Mesendoderm (in vitro differentiated cells): ENCODE data around the gene PPT1.
"Not testable (repeated sequence)": the region's sequence is repeated elsewhere in the genome, so short reads cannot be mapped to it uniquely, and the experiment has no call there.

Experiments
- DNase-seq: peaks from one replicate; pipeline ENCODE4 v3.0.0; 2013
- H2AK5ac ChIP-seq: 2 replicates; pipeline ENCODE4 v1.6.1; 2013; ENCODE audit warnings: low read length, inconsistent platforms
- H2BK120ac ChIP-seq: 2 replicates; pipeline ENCODE4 v1.6.1; 2013; ENCODE audit warnings: low read depth, mild to moderate bottlenecking, low read length, moderate library complexity, mixed read lengths
- H2BK15ac ChIP-seq: replicated peaks from 2 replicates; pipeline ENCODE4 v1.6.1; 2013; ENCODE audit warnings: low read depth, mild to moderate bottlenecking, moderate library complexity
- H2BK5ac ChIP-seq: 2 replicates; pipeline ENCODE4 v1.6.1; 2013; ENCODE audit warnings: low read length, inconsistent platforms
- H3K18ac ChIP-seq: 2 replicates; pipeline ENCODE4 v1.6.1; 2013; ENCODE audit warnings: mild to moderate bottlenecking, low read length, mixed read lengths
- H3K23ac ChIP-seq: one replicate; pipeline ENCODE4 v1.6.1; 2013; ENCODE audit warnings: low read length
- H3K27ac ChIP-seq: 2 replicates; pipeline ENCODE4 v1.5.1; 2013; ENCODE audit warnings: low read depth, mild to moderate bottlenecking, inconsistent platforms, low read length, moderate library complexity
- H3K27me3 ChIP-seq: 2 replicates; pipeline ENCODE4 v1.6.1; 2013; ENCODE audit warnings: low read length, control low read depth, mild to moderate bottlenecking, inconsistent platforms; ENCODE audit not compliant: insufficient read depth, poor library complexity
- H3K36me3 ChIP-seq: 2 replicates; pipeline ENCODE4 v1.6.1; 2013; ENCODE audit warnings: low read length, inconsistent platforms; ENCODE audit not compliant: control insufficient read depth, insufficient read depth
- H3K4ac ChIP-seq: one replicate; pipeline ENCODE4 v1.6.1; 2013; ENCODE audit warnings: low read depth, mild to moderate bottlenecking, low read length, moderate library complexity
- H3K4me1 ChIP-seq: 2 replicates; pipeline ENCODE4 v1.6.1; 2013; ENCODE audit warnings: low read depth, low read length, inconsistent platforms; ENCODE audit not compliant: control insufficient read depth
- H3K4me2 ChIP-seq: 2 replicates; pipeline ENCODE4 v1.6.1; 2013; ENCODE audit warnings: low read length
- H3K4me3 ChIP-seq: 2 replicates; pipeline ENCODE4 v1.5.1; 2013; ENCODE audit warnings: mild to moderate bottlenecking, low read length
- H3K56ac ChIP-seq: one replicate; pipeline ENCODE4 v1.6.1; 2013; ENCODE audit warnings: low read length
- H3K79me1 ChIP-seq: 2 replicates; pipeline ENCODE4 v1.6.1; 2013; ENCODE audit warnings: low read length, inconsistent platforms
- H3K79me2 ChIP-seq: 2 replicates; pipeline ENCODE4 v1.6.1; 2013; ENCODE audit warnings: mild to moderate bottlenecking, low read length; ENCODE audit not compliant: control insufficient read depth, insufficient read depth
- H3K9ac ChIP-seq: 2 replicates; pipeline ENCODE4 v1.6.1; 2013; ENCODE audit warnings: low read length, inconsistent platforms
- H4K5ac ChIP-seq: one replicate; pipeline ENCODE4 v1.6.1; 2013; ENCODE audit warnings: low read length
- H4K8ac ChIP-seq: one replicate; pipeline ENCODE4 v1.6.1; 2013; ENCODE audit warnings: low read depth, mild to moderate bottlenecking, control low read depth, low read length, moderate library complexity
- WGBS: extraction: QIAGEN DNeasy Blood & Tissue Kit; methylation state at CpG from one replicate; pipeline ENCODE4 v1.1.7; 2013; ENCODE audit warnings: low lambda C conversion rate, missing lambda C conversion rate; ENCODE audit not compliant: insufficient coverage; ENCODE audit errors: extremely low coverage; 5-methylcytosine and 5-hydroxymethylcytosine counted together

Gene PPT1

GRCh38 chr1:40084750-40085149, 12.3 kb downstream of the PPT1 start:
- peak; percentile 50 for DNase-seq

DNA sequence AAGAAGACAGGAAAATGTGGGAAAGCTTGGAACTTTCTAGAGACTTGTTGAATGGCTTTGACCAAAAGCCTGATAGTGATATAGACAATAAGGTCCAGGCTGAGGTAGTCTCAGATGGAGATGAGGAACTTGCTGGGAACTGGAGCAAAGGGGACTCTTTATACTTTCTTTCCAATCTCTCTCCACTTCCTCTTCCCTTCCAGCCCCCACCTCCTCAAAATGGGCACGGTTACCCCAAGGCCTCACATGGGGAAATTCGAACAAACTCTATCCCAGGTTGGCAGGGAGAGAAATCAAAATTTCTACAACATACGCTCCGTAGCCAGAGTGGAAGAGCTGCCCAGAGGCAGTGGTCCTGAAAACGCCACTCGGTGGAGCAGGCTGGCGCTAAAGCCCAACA, 15.2 kb downstream of the PPT1 start:
- Histone ChIP-seq H4K5ac (no peak overlapping the region), H2BK15ac (no peak overlapping the region), H2BK120ac (no peak overlapping the region), H3K4me1 (no peaks in the 10 kb centered on the region), H3K4me2 (no peak overlapping the region), H3K79me2 (no peaks in the 10 kb centered on the region), H2BK5ac (no peak overlapping the region), H3K56ac (no peak overlapping the region), H3K27ac (no peak overlapping the region), H4K8ac (no peak overlapping the region), H3K79me1 (no peaks in the 10 kb centered on the region), H3K18ac (no peak overlapping the region), H3K27me3 (no peaks in the 10 kb centered on the region), H3K4ac (no peak overlapping the region), H2AK5ac (no peak overlapping the region), H3K4me3 (no peak overlapping the region), H3K36me3 (peaks cover 5% of the 10 kb centered on the region), H3K23ac (no peak overlapping the region), H3K9ac (no peak overlapping the region)
- WGBS: no CpG with 5 or more reads among the region's 7 CpGs
- DNase-seq: no peak

More at GRCh38 chr1:40084750-40085149, 12.3 kb downstream of the PPT1 start:
- not testable (repeated sequence) for H4K8ac ChIP-seq, H3K4me1 ChIP-seq, H2BK120ac ChIP-seq, H2AK5ac ChIP-seq, H3K36me3 ChIP-seq, H3K27me3 ChIP-seq, H3K18ac ChIP-seq, H3K79me2 ChIP-seq, H3K4me3 ChIP-seq, H3K23ac ChIP-seq, H3K4ac ChIP-seq, H3K79me1 ChIP-seq, H2BK5ac ChIP-seq, H2BK15ac ChIP-seq, H3K56ac ChIP-seq, H3K9ac ChIP-seq, H3K4me2 ChIP-seq, H4K5ac ChIP-seq, H3K27ac ChIP-seq
- no CpG with 5 or more reads among the region's 11 CpGs for WGBS

DNA sequence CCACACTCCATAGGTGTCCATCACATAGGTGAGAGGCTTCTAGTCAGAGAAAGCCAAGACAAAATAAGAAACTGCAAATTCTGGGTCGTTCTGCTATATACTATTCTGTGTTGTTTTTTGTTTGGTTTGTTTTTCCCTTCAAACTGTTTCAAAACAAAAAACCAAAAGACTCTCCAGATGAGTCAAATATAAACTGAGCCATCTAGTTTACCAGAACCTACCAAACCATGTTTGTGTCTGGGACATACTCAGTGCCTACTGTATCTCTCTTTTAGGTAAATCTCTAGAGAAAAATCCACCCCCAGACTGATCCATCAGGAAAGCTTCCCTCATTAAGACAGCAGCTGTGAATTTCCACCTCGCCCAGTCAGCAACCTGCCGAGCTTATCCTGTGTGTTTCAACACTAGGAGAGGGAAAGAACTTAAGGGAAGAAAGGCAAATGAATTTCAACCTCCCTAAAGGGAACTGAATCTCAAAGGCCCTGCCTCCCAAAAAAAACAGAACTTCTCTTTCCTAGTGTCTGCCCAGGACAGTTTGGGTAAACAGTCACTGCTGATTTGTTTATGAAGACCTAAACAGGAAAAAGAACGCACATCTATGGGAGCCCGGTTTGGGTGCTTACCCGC, 17.2 kb downstream of the PPT1 start:
- Histone ChIP-seq H3K79me1 (no peaks in the 10 kb centered on the region), H3K27ac (no peak overlapping the region), H3K79me2 (no peaks in the 10 kb centered on the region), H3K4ac (no peak overlapping the region), H3K56ac (no peak overlapping the region), H3K18ac (no peak overlapping the region), H4K5ac (no peak overlapping the region), H3K4me2 (no peak overlapping the region), H2BK15ac (no peak overlapping the region), H3K36me3 (peaks cover 7% of the 10 kb centered on the region), H3K4me3 (no peak overlapping the region), H4K8ac (no peak overlapping the region), H3K4me1 (no peaks in the 10 kb centered on the region), H3K23ac (no peak overlapping the region), H2BK120ac (no peak overlapping the region), H2AK5ac (no peak overlapping the region), H3K27me3 (no peaks in the 10 kb centered on the region), H3K9ac (no peak overlapping the region), H2BK5ac (no peak overlapping the region)
- no CpG with 5 or more reads among the region's 6 CpGs for WGBS
- DNase-seq: no peak

DNA sequence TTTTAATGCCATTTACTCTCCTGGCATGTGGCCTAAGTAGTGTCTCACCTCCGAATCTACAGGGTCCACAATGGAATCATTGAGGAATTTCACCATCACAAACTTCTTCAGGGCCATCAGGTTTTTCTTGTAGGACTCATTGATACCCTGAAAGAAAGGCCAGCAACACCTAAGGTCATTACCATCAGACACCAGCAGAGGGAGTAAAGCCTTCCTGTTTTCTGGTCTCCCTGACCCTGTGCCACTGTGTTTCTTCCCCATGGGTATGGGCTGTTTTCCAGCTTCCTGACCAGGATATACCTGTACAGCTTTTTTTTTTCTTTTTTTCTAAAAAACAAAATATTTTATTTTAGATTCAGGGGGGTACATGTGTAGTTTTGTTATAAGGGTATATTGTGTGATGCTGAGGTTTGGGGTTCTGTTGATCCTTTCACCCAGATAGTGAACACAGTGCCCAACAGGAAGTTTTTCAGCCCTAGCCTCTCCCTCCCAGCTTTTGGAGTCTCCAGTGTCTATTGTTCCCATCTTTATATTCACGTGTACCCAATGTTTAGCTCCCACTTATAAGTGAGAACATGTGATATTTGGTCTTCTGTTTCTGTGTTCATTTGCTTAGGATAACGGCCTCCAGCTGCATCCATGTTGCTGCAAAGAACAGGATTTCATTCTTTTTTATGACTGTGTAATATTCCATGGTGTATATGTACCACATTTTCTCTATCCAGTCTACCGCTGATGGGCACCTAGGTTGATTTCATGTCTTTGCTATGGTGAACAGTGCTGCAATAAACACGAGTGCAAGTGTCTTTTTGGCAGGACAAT, 18.3 kb downstream of the PPT1 start:
- Histone ChIP-seq H3K4me2 (no peak overlapping the region), H3K4me3 (no peak overlapping the region), H4K5ac (no peak overlapping the region), H3K27ac (no peak overlapping the region), H3K4me1 (no peaks in the 10 kb centered on the region), H2AK5ac (no peak overlapping the region), H3K79me1 (no peaks in the 10 kb centered on the region), H4K8ac (no peak overlapping the region), H3K18ac (no peak overlapping the region), H3K4ac (no peak overlapping the region), H3K27me3 (no peaks in the 10 kb centered on the region), H3K79me2 (no peaks in the 10 kb centered on the region), H2BK15ac (no peak overlapping the region), H3K56ac (no peak overlapping the region), H2BK120ac (no peak overlapping the region), H3K36me3 (peaks cover 7% of the 10 kb centered on the region), H3K9ac (no peak overlapping the region), H2BK5ac (no peak overlapping the region), H3K23ac (no peak overlapping the region)
- WGBS: no CpG with 5 or more reads among the region's 5 CpGs
- DNase-seq: peak; percentile 87

GRCh38 chr1:40076895-40077312, 20.1 kb downstream of the PPT1 start:
- no peaks in the 10 kb centered on the region for H3K4me1 ChIP-seq
- H2BK120ac ChIP-seq: no peak overlapping the region
- no peak overlapping the region for H3K4me3 ChIP-seq
- no peaks in the 10 kb centered on the region for H3K79me1 ChIP-seq
- no peak overlapping the region for H3K27ac ChIP-seq
- DNase-seq: no peak
- peaks cover 13% of the 10 kb centered on the region for H3K36me3 ChIP-seq
- no peaks in the 10 kb centered on the region for H3K27me3 ChIP-seq
- no peak overlapping the region for H4K5ac ChIP-seq
- no peak overlapping the region for H3K18ac ChIP-seq
- WGBS: no CpG with 5 or more reads among the region's 5 CpGs
- H2BK15ac ChIP-seq: no peak overlapping the region
- H3K4ac ChIP-seq: no peak overlapping the region
- H3K4me2 ChIP-seq: no peak overlapping the region
- H2BK5ac ChIP-seq: no peak overlapping the region
- H3K56ac ChIP-seq: no peak overlapping the region
- no peak overlapping the region for H2AK5ac ChIP-seq
- no peak overlapping the region for H4K8ac ChIP-seq
- H3K23ac ChIP-seq: no peak overlapping the region
- H3K9ac ChIP-seq: no peak overlapping the region
- no peaks in the 10 kb centered on the region for H3K79me2 ChIP-seq
